ENCODE measurements around the gene SLC26A1.

SLC26A1 gene

GRCh38 chr4:960636-961350, 32.4 kb downstream of the SLC26A1 start:
- Histone ChIP-seq H3K4me3 (replicated peaks; ENCODE audit: low read depth, low read length) (no peak overlapping the region), H3K27me3 (replicated peaks; ENCODE audit: control insufficient read depth, insufficient read depth, low read length) (no peaks in the 10 kb centered on the region), H3K36me3 (ENCODE audit: control insufficient read depth, insufficient read depth, low read length) (peaks cover 8% of the 10 kb centered on the region)
- no peak for TF ChIP-seq CTCF (IDR thresholded peaks at IDR 0.05; ENCODE audit: insufficient read depth, low read length, poor library complexity, severe bottlenecking)
- DNase-seq (ENCODE audit: extremely low read depth, insufficient read length) = no peak

GRCh38 chr4:960140-960635, 33.0 kb downstream of the SLC26A1 start:
- H3K4me3 ChIP-seq (replicated peaks; ENCODE audit: low read depth, low read length) = no peak overlapping the region
- TF ChIP-seq CTCF (IDR thresholded peaks at IDR 0.05; ENCODE audit: insufficient read depth, low read length, poor library complexity, severe bottlenecking) = no peak
- H3K36me3 ChIP-seq (ENCODE audit: control insufficient read depth, insufficient read depth, low read length) = peaks cover 10% of the 10 kb centered on the region
- DNase-seq (ENCODE audit: extremely low read depth, insufficient read length) = no peak
- no peaks in the 10 kb centered on the region for H3K27me3 ChIP-seq (replicated peaks; ENCODE audit: control insufficient read depth, insufficient read depth, low read length)

GRCh38 chr4:959338-960139, 33.7 kb downstream of the SLC26A1 start:
- peaks cover 10% of the 10 kb centered on the region for H3K36me3 ChIP-seq (ENCODE audit: control insufficient read depth, insufficient read depth, low read length)
- no peak overlapping the region for H3K4me3 ChIP-seq (replicated peaks; ENCODE audit: low read depth, low read length)
- no peak for DNase-seq (ENCODE audit: extremely low read depth, insufficient read length)
- H3K27me3 ChIP-seq (replicated peaks; ENCODE audit: control insufficient read depth, insufficient read depth, low read length) = no peaks in the 10 kb centered on the region
- TF ChIP-seq CTCF (IDR thresholded peaks at IDR 0.05; ENCODE audit: insufficient read depth, low read length, poor library complexity, severe bottlenecking) = no peak

- no peak for TF ChIP-seq CTCF (IDR thresholded peaks at IDR 0.05; ENCODE audit: insufficient read depth, low read length, poor library complexity, severe bottlenecking)
- Histone ChIP-seq H3K27me3 (replicated peaks; ENCODE audit: control insufficient read depth, insufficient read depth, low read length) (no peaks in the 10 kb centered on the region), H3K36me3 (ENCODE audit: control insufficient read depth, insufficient read depth, low read length) (peaks cover 10% of the 10 kb centered on the region), H3K4me3 (replicated peaks; ENCODE audit: low read depth, low read length) (no peak overlapping the region)
- no peak for DNase-seq (ENCODE audit: extremely low read depth, insufficient read length)
Observed at GRCh38 chr4:958696-959337, 34.4 kb downstream of the SLC26A1 start.

- Histone ChIP-seq H3K27me3 (replicated peaks; ENCODE audit: control insufficient read depth, insufficient read depth, low read length) (no peaks in the 10 kb centered on the region), H3K4me3 (replicated peaks; ENCODE audit: low read depth, low read length) (no peak overlapping the region), H3K36me3 (ENCODE audit: control insufficient read depth, insufficient read depth, low read length) (peaks cover 10% of the 10 kb centered on the region)
- no peak for DNase-seq (ENCODE audit: extremely low read depth, insufficient read length)
- TF ChIP-seq CTCF (IDR thresholded peaks at IDR 0.05; ENCODE audit: insufficient read depth, low read length, poor library complexity, severe bottlenecking) = no peak
Observed at GRCh38 chr4:958314-958665, 34.9 kb downstream of the SLC26A1 start.

All from GM06990 (cell line).